Measurements from ENCODE around the gene CTNNA1. TPM values are rescaled to one million over a fixed set of nuclear protein-coding genes. Genes with fewer than 3 reads are reported as not detected.
"Not testable (repeated sequence)": the region's sequence is repeated elsewhere in the genome, so short reads cannot be mapped to it uniquely, and the experiment has no call there.

Gene CTNNA1
- total RNA-seq, 6 experiments from 2014 or later: 101 to 192 (median 123) TPM

DNA sequence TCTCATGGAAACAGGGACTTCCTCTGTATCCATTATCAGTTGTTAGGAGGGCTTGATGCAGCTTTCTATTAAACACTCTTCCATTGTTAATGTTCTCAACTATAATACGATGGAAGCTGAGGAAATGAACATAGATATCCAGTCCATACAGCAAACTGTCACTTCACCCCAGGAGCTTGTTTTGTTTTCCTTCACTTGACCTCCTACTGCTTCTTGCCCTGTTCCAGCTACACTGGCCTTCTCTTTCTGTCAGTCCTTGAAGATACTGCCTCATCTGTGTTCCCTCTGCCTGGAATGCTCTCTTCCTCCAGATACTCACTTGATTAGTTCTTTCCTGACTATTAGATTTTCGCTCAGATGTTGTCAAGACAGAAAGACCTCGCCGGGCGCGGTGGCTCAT is 17.1 kb downstream of the CTNNA1 start:
- no peak overlapping the region for H3K27ac ChIP-seq
- peaks cover 0 to 4% (median 1%) of the 10 kb centered on the region in 4 donors for H3K4me1 ChIP-seq
- intact Hi-C loops (cut with DNase I): no loop called here

DNA sequence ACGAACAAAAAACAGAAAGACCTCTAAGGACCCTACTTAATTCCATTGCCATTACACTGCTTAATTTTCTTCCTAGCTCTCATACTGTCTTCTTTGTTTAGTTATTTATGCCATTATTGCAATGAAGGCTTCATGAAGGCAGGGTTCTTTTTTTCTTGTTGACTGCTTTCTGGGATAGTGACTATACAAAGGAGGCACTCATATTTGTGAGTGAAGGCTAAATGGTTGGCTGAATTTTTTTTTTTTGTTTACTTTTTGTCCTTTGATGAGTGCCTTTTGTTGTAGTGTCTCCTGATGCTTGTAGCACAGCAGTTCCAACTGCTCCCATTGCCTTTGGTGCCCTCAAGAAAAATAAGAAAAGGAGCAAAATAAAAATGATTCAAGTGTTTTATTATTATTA is 17.8 kb downstream of the CTNNA1 start:
- H3K4me1 ChIP-seq: peaks cover 0 to 4% (median 1%) of the 10 kb centered on the region in 4 donors
- H3K36me3 ChIP-seq: no peaks in the 10 kb centered on the region
- DNase-seq (no peak), ATAC-seq (no peak)
- no peak overlapping the region for H3K4me3 ChIP-seq
- intact Hi-C loops (cut with DNase I): no loop called here
- no peak for TF ChIP-seq POLR2A (IDR thresholded peaks at IDR 0.05)
- TF ChIP-seq, protein P1, sequence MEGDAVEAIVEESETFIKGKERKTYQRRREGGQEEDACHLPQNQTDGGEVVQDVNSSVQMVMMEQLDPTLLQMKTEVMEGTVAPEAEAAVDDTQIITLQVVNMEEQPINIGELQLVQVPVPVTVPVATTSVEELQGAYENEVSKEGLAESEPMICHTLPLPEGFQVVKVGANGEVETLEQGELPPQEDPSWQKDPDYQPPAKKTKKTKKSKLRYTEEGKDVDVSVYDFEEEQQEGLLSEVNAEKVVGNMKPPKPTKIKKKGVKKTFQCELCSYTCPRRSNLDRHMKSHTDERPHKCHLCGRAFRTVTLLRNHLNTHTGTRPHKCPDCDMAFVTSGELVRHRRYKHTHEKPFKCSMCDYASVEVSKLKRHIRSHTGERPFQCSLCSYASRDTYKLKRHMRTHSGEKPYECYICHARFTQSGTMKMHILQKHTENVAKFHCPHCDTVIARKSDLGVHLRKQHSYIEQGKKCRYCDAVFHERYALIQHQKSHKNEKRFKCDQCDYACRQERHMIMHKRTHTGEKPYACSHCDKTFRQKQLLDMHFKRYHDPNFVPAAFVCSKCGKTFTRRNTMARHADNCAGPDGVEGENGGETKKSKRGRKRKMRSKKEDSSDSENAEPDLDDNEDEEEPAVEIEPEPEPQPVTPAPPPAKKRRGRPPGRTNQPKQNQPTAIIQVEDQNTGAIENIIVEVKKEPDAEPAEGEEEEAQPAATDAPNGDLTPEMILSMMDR (IDR thresholded peaks at IDR 0.05): no peak
- H3K9me3 ChIP-seq: no peaks in the 10 kb centered on the region
- H3K27me3 ChIP-seq: no peaks in the 10 kb centered on the region
- 50% methylated on average over 1 of the region's 1 CpG for WGBS (ENCODE audit: insufficient coverage, low coverage, low lambda C conversion rate, missing lambda C conversion rate)
- H3K27ac ChIP-seq: no peak overlapping the region

More for the DNA sequence above, 17.1 kb downstream of the CTNNA1 start:
- peak; percentile 18 to 57 (median 27) for ATAC-seq
- no peaks in the 10 kb centered on the region for H3K36me3 ChIP-seq
- TF ChIP-seq POLR2A (IDR thresholded peaks at IDR 0.05): no peak
- TF ChIP-seq, protein P1 (IDR thresholded peaks at IDR 0.05): no peak
- DNase-seq: no peak
- no peaks in the 10 kb centered on the region for H3K27me3 ChIP-seq
- 91% methylated on average over 6 of the region's 6 CpGs for WGBS (ENCODE audit: insufficient coverage, low coverage, low lambda C conversion rate, missing lambda C conversion rate)
- no peaks in the 10 kb centered on the region for H3K9me3 ChIP-seq
- no peak overlapping the region for H3K4me3 ChIP-seq

DNA sequence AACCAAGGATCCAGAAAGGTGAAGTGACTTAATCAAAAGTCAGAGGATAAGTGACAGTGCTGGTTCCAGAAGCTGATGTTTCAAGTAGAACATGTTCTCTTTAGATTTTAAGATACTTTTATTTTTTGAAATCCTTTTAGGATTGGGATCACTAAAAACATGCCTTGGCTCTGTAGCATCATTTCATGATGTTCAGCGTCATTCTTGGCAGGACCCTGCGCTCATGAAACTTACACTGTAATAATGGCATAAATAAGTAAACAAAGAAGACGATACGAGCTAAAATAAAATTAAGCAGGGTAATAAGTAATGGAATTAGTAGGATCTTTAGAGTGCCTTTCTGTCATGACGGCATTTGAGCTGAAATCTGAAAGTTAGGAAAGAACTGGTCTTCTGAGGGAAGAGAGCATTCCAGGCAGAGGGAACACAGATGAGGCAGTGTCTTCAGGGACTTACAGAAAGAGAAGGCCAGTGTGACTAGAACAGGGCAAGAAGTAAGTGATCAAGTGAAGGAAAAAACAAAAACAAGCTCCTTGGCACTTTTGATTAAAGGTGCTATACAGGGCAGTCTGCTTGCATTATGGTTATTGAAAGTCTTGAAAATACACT is 19.9 kb downstream of the CTNNA1 start:
- 70% methylated on average over 5 of the region's 5 CpGs for WGBS (ENCODE audit: insufficient coverage, low coverage, low lambda C conversion rate, missing lambda C conversion rate)
- Histone ChIP-seq H3K36me3 (no peaks in the 10 kb centered on the region), H3K27me3 (no peaks in the 10 kb centered on the region), H3K27ac (no peak overlapping the region), H3K4me1 (peaks cover 0 to 4% (median 1%) of the 10 kb centered on the region in 4 donors), H3K4me3 (no peak overlapping the region), H3K9me3 (no peaks in the 10 kb centered on the region)
- intact Hi-C loops (cut with DNase I): no loop called here
- DNase-seq: no peak
- no peak for ATAC-seq
- TF ChIP-seq, protein P1 (IDR thresholded peaks at IDR 0.05): no peak
- no peak for TF ChIP-seq POLR2A (IDR thresholded peaks at IDR 0.05)

DNA sequence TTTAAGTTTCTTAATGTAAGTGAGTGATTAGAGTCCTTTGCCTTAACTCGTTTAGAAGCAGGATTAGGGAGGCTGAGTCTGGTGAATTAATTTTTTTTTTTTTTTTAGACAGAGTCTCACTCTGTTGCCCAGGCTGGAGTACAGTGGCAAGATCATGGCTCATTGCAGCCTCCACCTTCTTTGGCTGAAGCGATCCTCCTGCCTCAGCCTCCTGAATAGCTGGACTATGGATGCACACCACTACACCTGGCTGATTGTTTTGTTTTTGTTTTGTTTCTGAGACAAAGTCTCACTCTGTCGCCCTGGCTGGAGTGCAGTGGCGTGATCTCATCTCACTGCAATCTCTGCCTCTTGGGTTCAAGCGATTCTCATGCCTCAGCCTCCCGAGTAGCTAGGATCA is 20.4 kb downstream of the CTNNA1 start:
- H3K9me3 ChIP-seq; H3K27me3 ChIP-seq; H3K4me1 ChIP-seq; H3K36me3 ChIP-seq; ATAC-seq; H3K27ac ChIP-seq; intact Hi-C loops (cut with DNase I); DNase-seq; H3K4me3 ChIP-seq: not testable (repeated sequence)
- WGBS (ENCODE audit: insufficient coverage, low coverage, low lambda C conversion rate, missing lambda C conversion rate): 88% methylated on average over 6 of the region's 6 CpGs

DNA sequence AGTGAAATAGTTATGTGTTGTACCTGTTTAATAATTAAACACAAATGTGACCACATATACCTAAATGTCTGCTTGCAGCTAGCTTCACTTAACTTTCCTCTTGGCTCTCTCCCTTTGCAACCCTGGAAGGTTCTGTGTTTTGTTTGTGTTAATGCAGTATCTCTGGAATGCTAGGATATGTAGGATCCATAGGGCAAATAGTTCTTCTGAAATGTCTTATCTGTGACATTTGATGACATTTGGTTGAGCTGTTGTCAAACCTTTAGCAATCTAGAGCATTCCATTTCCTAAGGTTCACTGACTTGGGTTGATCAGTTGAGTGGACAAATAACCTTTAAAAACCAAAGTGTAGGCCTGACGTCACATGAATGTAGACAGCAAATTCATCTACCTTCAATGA is 21.8 kb downstream of the CTNNA1 start:
- peak; percentile 64 to 86 (median 73) for ATAC-seq
- H3K4me1 ChIP-seq: peaks cover 0 to 10% (median 1%) of the 10 kb centered on the region in 4 donors

More for the DNA sequence above, 21.8 kb downstream of the CTNNA1 start:
- no peak for DNase-seq
- Histone ChIP-seq H3K27ac (peak overlapping the region in 1 of 3 donors; percentile 71), H3K9me3 (no peaks in the 10 kb centered on the region), H3K4me3 (no peak overlapping the region), H3K27me3 (no peaks in the 10 kb centered on the region), H3K36me3 (no peaks in the 10 kb centered on the region)
- intact Hi-C loops (cut with DNase I): no loop called here
- 25% methylated on average over 1 of the region's 1 CpG for WGBS (ENCODE audit: insufficient coverage, low coverage, low lambda C conversion rate, missing lambda C conversion rate)
- TF ChIP-seq, protein P1 (IDR thresholded peaks at IDR 0.05): no peak
- no peak for TF ChIP-seq POLR2A (IDR thresholded peaks at IDR 0.05)

Data from right lobe of liver (tissue), 6 donors.